Ovary (tissue), 3 donors: ENCODE data around the gene NELFB.

Source experiments
- EP300 ChIP-seq: sonication (generic); formaldehyde crosslinking; IDR thresholded peaks from one replicate; pipeline ENCODE4 v1.6.1; 2017; ENCODE audit warnings: antibody characterized with exemption
- POLR2A ChIP-seq: fragments of 450-650 bp; IDR thresholded peaks from one replicate; pipeline ENCODE4 v1.6.1; 2017; ENCODE audit warnings: antibody characterized with exemption, mild to moderate bottlenecking, moderate library complexity
- TF ChIP-seq, protein P1 (sequence below), 3 donors: fragments of 450-650 bp in 2 of 3; fragments of 200-600 bp in 1 of 3; IDR thresholded peaks; one replicate each; pipeline versions ENCODE4 v1.5.1 to v1.8.0; 2016 to 2022; ENCODE audit warnings: antibody characterized with exemption in 3 of 3, mild to moderate bottlenecking in 1 of 3
- donor health status: DM: no; HTN: no; CAD: no.

DNA sequence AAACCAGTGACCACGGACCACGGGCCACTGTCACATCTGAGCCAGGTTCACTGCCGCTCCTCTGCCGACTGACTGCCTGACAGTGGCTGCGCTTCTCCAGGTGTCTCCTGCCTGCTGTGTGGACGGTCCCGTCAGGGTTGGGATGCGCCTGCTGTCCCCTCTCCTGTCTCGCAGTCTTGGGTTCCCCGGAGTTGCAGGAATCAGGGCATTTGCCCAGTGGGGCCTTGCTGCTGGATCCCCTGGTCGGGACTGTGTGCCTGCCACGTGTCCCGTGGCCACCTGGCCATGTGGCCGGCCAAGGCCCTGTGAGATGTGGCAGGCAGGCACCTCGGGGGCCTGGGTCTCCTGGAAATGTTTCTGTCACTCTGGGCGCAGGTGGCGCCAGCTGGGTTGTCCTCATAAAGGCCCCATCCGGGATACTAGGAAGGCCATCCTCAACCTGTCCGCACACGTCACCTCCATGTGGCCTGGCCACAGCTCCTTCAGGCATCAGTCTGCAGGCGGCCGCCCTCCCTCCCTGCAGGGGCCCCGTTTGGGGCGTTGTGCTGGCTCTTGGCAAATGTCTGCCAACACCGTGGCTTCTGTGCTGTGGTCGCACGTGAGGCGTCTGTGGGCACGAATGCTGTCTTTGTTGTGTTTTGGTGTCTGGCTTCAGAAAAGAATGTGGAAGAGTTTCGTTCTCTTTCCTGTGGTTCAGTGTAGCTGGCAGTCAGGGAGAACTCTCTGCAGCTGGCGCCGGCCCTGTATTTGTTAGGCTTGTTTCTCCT is 16.0 kb downstream of the NELFB start:
- no peak for TF ChIP-seq POLR2A
- TF ChIP-seq, protein P1, sequence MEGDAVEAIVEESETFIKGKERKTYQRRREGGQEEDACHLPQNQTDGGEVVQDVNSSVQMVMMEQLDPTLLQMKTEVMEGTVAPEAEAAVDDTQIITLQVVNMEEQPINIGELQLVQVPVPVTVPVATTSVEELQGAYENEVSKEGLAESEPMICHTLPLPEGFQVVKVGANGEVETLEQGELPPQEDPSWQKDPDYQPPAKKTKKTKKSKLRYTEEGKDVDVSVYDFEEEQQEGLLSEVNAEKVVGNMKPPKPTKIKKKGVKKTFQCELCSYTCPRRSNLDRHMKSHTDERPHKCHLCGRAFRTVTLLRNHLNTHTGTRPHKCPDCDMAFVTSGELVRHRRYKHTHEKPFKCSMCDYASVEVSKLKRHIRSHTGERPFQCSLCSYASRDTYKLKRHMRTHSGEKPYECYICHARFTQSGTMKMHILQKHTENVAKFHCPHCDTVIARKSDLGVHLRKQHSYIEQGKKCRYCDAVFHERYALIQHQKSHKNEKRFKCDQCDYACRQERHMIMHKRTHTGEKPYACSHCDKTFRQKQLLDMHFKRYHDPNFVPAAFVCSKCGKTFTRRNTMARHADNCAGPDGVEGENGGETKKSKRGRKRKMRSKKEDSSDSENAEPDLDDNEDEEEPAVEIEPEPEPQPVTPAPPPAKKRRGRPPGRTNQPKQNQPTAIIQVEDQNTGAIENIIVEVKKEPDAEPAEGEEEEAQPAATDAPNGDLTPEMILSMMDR (IDR thresholded peaks at IDR 0.05), result no peak
- no peak for TF ChIP-seq EP300
